Measurements from ENCODE around the gene ASCL2. TPM values are rescaled to one million over a fixed set of nuclear protein-coding genes. Genes with fewer than 3 reads are reported as not detected.

ASCL2 gene
- total RNA-seq, 2 experiments from 2014 or later, result not detected

GRCh38 chr11:2264366-2265053 is 5.9 kb downstream of the ASCL2 start:
- H3K27ac ChIP-seq (ENCODE audit: low read depth in 1 of 2, low read length in 2 of 2), result no peak overlapping the region
- CTCF ChIA-PET, result no interaction called here

GRCh38 chr11:2263724-2264360 is 6.5 kb downstream of the ASCL2 start:
- POLR2A ChIA-PET, result no interaction called here
- Histone ChIP-seq H3K36me3 (ENCODE audit: insufficient read depth, low read length) (no peaks in the 10 kb centered on the region), H3K27ac (ENCODE audit: low read depth in 1 of 2, low read length in 2 of 2) (no peak overlapping the region), H3K4me1 (ENCODE audit: insufficient read depth, low read length) (peaks cover 33% of the 10 kb centered on the region), H3K4me3 (ENCODE audit: low read length) (no peak overlapping the region), H3K27me3 (ENCODE audit: control insufficient read depth in 1 of 2, insufficient read depth in 2 of 2, low read length in 2 of 2) (peaks cover 14 to 17% of the 10 kb centered on the region in 2 experiments), H3K9me3 (ENCODE audit: control insufficient read depth in 1 of 2, insufficient read depth in 1 of 2, low read length in 2 of 2) (peaks cover 0 to 3% of the 10 kb centered on the region in 2 experiments)
- Mint-ChIP-seq H3K4me1 (ENCODE audit: low read depth) (peaks cover 16% of the 10 kb centered on the region), H3K27me3 (peaks cover 23% of the 10 kb centered on the region), H3K9me3 (no peaks in the 10 kb centered on the region), H3K4me3 (no peak overlapping the region), H3K36me3 (ENCODE audit: low read depth) (no peaks in the 10 kb centered on the region), H3K27ac (no peak overlapping the region)
- CTCF ChIA-PET, result no interaction called here
- DNase-seq (no peak), ATAC-seq (ENCODE audit: poor library complexity) (no peak)
- TF ChIP-seq, protein P1, sequence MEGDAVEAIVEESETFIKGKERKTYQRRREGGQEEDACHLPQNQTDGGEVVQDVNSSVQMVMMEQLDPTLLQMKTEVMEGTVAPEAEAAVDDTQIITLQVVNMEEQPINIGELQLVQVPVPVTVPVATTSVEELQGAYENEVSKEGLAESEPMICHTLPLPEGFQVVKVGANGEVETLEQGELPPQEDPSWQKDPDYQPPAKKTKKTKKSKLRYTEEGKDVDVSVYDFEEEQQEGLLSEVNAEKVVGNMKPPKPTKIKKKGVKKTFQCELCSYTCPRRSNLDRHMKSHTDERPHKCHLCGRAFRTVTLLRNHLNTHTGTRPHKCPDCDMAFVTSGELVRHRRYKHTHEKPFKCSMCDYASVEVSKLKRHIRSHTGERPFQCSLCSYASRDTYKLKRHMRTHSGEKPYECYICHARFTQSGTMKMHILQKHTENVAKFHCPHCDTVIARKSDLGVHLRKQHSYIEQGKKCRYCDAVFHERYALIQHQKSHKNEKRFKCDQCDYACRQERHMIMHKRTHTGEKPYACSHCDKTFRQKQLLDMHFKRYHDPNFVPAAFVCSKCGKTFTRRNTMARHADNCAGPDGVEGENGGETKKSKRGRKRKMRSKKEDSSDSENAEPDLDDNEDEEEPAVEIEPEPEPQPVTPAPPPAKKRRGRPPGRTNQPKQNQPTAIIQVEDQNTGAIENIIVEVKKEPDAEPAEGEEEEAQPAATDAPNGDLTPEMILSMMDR (IDR thresholded peaks at IDR 0.05), result no peak
- intact Hi-C loops (cut with DNase I, micrococcal nuclease), result no loop called here

More at GRCh38 chr11:2264366-2265053, 5.9 kb downstream of the ASCL2 start:
- Histone ChIP-seq H3K36me3 (ENCODE audit: insufficient read depth, low read length) (no peaks in the 10 kb centered on the region), H3K9me3 (ENCODE audit: control insufficient read depth in 1 of 2, insufficient read depth in 1 of 2, low read length in 2 of 2) (peaks cover 0 to 3% of the 10 kb centered on the region in 2 experiments), H3K27me3 (ENCODE audit: control insufficient read depth in 1 of 2, insufficient read depth in 2 of 2, low read length in 2 of 2) (peaks cover 14 to 17% of the 10 kb centered on the region in 2 experiments), H3K4me3 (ENCODE audit: low read length) (no peak overlapping the region), H3K4me1 (ENCODE audit: insufficient read depth, low read length) (peaks cover 37% of the 10 kb centered on the region)
- no peaks in the 10 kb centered on the region for H3K36me3 Mint-ChIP-seq (ENCODE audit: low read depth)
- ATAC-seq (ENCODE audit: poor library complexity), result no peak
- no peak for DNase-seq
- intact Hi-C loops (cut with DNase I, micrococcal nuclease), result no loop called here
- H3K9me3 Mint-ChIP-seq, result no peaks in the 10 kb centered on the region
- POLR2A ChIA-PET, result no interaction called here
- TF ChIP-seq, protein P1 (IDR thresholded peaks at IDR 0.05), result no peak
- peaks cover 23% of the 10 kb centered on the region for H3K27me3 Mint-ChIP-seq
- H3K27ac Mint-ChIP-seq, result no peak overlapping the region
- no peak overlapping the region for H3K4me3 Mint-ChIP-seq
- peaks cover 16% of the 10 kb centered on the region for H3K4me1 Mint-ChIP-seq (ENCODE audit: low read depth)

- H3K4me3 ChIP-seq (ENCODE audit: low read length), result no peak overlapping the region
- DNase-seq, result no peak
- H3K4me1 Mint-ChIP-seq (ENCODE audit: low read depth), result peaks cover 16% of the 10 kb centered on the region
- peaks cover 0 to 3% of the 10 kb centered on the region in 2 experiments for H3K9me3 ChIP-seq (ENCODE audit: control insufficient read depth in 1 of 2, insufficient read depth in 1 of 2, low read length in 2 of 2)
- no peak for ATAC-seq (ENCODE audit: poor library complexity)
- H3K4me3 Mint-ChIP-seq, result no peak overlapping the region
- TF ChIP-seq, protein P1 (IDR thresholded peaks at IDR 0.05), result no peak
- no peaks in the 10 kb centered on the region for H3K36me3 Mint-ChIP-seq (ENCODE audit: low read depth)
- intact Hi-C loops (cut with DNase I, micrococcal nuclease), result no loop called here
- H3K27ac ChIP-seq (ENCODE audit: low read depth in 1 of 2, low read length in 2 of 2), result no peak overlapping the region
- peaks cover 8 to 10% of the 10 kb centered on the region in 2 experiments for H3K27me3 ChIP-seq (ENCODE audit: control insufficient read depth in 1 of 2, insufficient read depth in 2 of 2, low read length in 2 of 2)
- H3K36me3 ChIP-seq (ENCODE audit: insufficient read depth, low read length), result no peaks in the 10 kb centered on the region
- peaks cover 17% of the 10 kb centered on the region for H3K27me3 Mint-ChIP-seq
- POLR2A ChIA-PET, result no interaction called here
- CTCF ChIA-PET, result no interaction called here
- H3K27ac Mint-ChIP-seq, result no peak overlapping the region
- H3K9me3 Mint-ChIP-seq, result no peaks in the 10 kb centered on the region
- peaks cover 27% of the 10 kb centered on the region for H3K4me1 ChIP-seq (ENCODE audit: insufficient read depth, low read length)
Observed at GRCh38 chr11:2263071-2263565, 7.3 kb downstream of the ASCL2 start.

All from CD4-positive, alpha-beta T cell (primary cell).